RWPE2 (cell line): ENCODE results near the gene ACAP3.
A peak's percentile ranks its signal among the peaks of the same experiment; 100 is the strongest.

Experiments used
- ATAC-seq: fragments of 200-7000 bp; cut with Tn5 transposase; 3 replicates; pipeline ENCODE4 v1.9.1; 2021; ENCODE audit warnings: low read depth
- DNase-seq: peaks from one replicate; pipeline ENCODE4 v3.0.0-alpha.2; 2020; ENCODE audit warnings: low spot score
- H3K27ac ChIP-seq: fragments of 450-650 bp; 2 replicates; pipeline ENCODE4 v1.5.1; 2017; ENCODE audit warnings: mild to moderate bottlenecking; ENCODE audit not compliant: poor library complexity, severe bottlenecking
- H3K27me3 ChIP-seq: fragments of 250-450 bp; sonication (Bioruptor Pico); 2 replicates; pipeline ENCODE4 v1.5.1; 2021; ENCODE audit warnings: mild to moderate bottlenecking, moderate library complexity; ENCODE audit not compliant: insufficient read depth, poor library complexity, severe bottlenecking
- H3K36me3 ChIP-seq: fragments of 250-450 bp; sonication (Bioruptor Pico); 2 replicates; pipeline ENCODE4 v1.5.1; 2020; ENCODE audit warnings: low read depth, mild to moderate bottlenecking, moderate library complexity
- H3K4me1 ChIP-seq: fragments of 250-450 bp; sonication (Bioruptor Pico); 2 replicates; pipeline ENCODE4 v1.5.1; 2021; ENCODE audit warnings: mild to moderate bottlenecking, moderate library complexity; ENCODE audit not compliant: insufficient read depth, poor library complexity, severe bottlenecking
- H3K4me3 ChIP-seq: fragments of 250-450 bp; sonication (Bioruptor Pico); 2 replicates; pipeline ENCODE4 v1.5.1; 2021; ENCODE audit warnings: mild to moderate bottlenecking, moderate library complexity; ENCODE audit not compliant: severe bottlenecking
- H3K9me3 ChIP-seq: fragments of 250-450 bp; sonication (Bioruptor Pico); 2 replicates; pipeline ENCODE4 v1.5.1; 2021; ENCODE audit warnings: mild to moderate bottlenecking, moderate library complexity; ENCODE audit not compliant: severe bottlenecking
- TF ChIP-seq, protein P1 (sequence below): fragments of 450-650 bp; IDR thresholded peaks from one replicate; pipeline ENCODE4 v1.5.1; 2017; ENCODE audit warnings: mild to moderate bottlenecking, moderate library complexity; ENCODE audit not compliant: poor library complexity, severe bottlenecking

Gene ACAP3

DNA sequence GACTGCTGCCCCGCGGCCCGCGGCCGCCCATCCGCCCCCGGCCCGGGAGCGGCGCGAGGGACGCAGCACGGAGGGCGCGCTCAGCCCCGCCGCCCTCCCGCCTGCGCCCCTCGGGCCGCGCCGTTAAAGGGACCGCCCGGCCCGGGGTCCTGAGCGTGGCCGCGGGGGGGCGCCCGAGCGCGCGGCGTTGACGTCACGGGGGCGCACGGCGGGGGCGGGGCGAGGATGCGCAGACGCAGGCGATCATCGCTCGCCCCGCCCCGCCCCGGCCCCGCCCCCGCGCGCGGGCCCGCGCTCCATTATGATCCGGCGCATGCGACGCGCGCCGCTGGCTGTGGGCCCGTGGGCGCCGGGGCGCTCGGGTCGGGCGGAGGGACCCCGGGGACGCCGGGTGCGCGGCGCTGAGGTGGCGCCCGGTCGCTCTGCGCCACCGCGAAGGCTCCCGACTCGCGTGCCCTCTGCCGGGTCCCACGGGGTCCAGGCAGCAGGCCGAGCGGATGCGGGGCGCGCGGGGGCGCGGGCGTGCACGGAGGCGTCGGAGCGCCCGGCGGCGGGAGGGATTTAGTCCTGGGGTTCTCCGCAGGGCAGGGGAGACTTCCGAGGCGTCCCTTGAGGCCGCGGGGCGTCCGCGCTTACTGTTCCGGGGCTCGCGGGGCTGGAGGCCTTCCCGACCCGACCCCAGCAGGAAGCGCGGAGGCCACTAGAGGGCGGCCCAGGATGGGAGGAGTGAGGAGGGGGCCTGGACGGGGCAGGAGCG is 41.7 kb upstream of the ACAP3 start, which contains the start of gene DVL1:
TSS of gene DVL1 (minus strand) at position 163 of the 757 bp plus-strand sequence. CDS start 353 bp downstream, outside the sequence.
- peak within 1 kb of the TSS; percentile 90 for H3K4me3 ChIP-seq
- DNase-seq (no peak), ATAC-seq (no peak)
- no peaks in the 10 kb centered on the region for H3K27me3 ChIP-seq
- peaks cover 23% of the 10 kb centered on the region for H3K4me1 ChIP-seq
- no peaks in the 10 kb centered on the region for H3K36me3 ChIP-seq
- H3K9me3 ChIP-seq, result no peaks in the 10 kb centered on the region
- peak within 1 kb of the TSS; percentile 98 for H3K27ac ChIP-seq
- TF ChIP-seq, protein P1, sequence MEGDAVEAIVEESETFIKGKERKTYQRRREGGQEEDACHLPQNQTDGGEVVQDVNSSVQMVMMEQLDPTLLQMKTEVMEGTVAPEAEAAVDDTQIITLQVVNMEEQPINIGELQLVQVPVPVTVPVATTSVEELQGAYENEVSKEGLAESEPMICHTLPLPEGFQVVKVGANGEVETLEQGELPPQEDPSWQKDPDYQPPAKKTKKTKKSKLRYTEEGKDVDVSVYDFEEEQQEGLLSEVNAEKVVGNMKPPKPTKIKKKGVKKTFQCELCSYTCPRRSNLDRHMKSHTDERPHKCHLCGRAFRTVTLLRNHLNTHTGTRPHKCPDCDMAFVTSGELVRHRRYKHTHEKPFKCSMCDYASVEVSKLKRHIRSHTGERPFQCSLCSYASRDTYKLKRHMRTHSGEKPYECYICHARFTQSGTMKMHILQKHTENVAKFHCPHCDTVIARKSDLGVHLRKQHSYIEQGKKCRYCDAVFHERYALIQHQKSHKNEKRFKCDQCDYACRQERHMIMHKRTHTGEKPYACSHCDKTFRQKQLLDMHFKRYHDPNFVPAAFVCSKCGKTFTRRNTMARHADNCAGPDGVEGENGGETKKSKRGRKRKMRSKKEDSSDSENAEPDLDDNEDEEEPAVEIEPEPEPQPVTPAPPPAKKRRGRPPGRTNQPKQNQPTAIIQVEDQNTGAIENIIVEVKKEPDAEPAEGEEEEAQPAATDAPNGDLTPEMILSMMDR, result peak; percentile 63

DNA sequence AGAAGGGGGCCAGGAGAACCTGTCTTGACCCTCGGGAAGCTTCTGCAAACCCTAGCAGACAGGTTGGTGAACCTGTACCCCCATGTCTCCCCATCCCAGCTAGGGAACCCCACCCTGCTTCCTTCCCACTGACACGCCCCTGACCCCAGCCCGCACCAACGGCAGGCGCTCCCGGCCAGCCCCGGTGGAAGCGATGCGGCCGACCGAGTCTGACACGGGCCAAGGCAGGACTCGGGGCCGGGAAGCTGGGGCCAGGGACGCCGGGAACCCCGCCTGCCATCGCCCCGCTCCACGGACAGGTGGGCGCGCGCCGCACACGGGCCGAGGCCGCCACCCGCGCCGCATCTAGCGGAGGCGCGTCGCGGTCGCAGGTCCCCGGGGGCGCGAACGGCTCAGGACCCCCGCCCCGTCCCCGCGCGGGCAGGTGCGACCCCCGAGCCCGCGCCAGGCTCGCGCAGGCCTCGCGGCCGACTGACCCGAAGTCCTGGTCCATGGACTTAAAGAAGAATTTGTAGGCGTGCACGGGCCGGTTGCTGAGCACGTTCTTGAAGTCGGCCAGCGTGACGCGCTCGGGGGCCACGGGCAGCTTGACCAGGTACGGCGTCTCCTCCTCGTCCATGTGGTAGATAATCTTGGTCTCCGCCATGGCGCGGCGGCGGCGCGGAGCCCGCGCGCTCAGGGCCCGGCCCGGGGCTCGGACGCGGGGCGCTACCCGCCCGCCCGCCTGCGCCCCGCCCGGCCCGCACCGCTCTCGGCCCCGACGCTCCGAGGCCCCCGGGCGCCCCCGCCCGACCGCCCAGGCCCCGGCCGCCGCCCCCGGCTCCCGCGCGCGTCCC is 40.9 kb upstream of the ACAP3 start:
- H3K4me1 ChIP-seq, result peaks cover 26% of the 10 kb centered on the region
- peak; percentile 73 for DNase-seq
- no peaks in the 10 kb centered on the region for H3K36me3 ChIP-seq
- peak overlapping the region; percentile 98 for H3K27ac ChIP-seq
- ATAC-seq, result no peak
- TF ChIP-seq, protein P1, result no peak
- no peaks in the 10 kb centered on the region for H3K27me3 ChIP-seq
- peak overlapping the region; percentile 90 for H3K4me3 ChIP-seq
- H3K9me3 ChIP-seq, result no peaks in the 10 kb centered on the region

DNA sequence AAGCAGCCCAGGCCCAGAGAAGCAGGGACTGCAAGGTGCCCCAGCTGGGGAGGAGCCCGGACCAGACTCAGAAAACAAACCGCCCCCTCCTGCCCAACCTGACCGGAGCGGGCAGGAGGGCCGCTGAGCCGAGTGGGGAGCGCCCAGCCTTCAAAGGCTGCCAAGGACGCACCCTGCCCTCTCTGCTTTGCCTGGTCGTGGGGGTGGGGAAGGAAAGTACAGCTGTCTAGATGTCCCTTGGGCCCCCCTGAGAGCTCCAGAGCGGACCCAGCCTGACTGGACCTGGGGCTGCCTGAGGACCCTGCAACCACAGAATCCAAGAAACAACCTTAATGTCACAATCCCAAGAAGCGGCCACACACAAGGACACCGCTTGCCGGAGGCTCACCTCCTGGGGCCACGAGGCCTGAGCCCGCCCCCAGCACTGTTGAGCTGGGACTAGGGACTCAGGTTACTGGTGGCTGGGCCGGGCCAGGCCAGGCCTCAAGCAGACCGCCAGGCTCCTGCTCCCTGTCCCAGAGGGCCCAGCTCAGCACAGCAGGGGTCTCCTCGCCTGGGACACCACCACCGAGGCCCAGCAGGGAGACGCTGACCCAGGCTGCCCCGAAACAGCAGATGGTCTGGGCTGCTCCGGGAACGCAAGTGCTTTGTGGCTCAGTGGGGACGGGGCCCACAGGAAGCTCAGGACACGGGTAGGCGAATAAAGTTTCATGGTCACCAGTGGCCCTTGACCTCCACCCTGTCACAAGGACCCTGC is 40.1 kb upstream of the ACAP3 start:
- peak; percentile 71 for DNase-seq
- H3K9me3 ChIP-seq, result no peaks in the 10 kb centered on the region
- peaks cover 26% of the 10 kb centered on the region for H3K4me1 ChIP-seq
- no peaks in the 10 kb centered on the region for H3K27me3 ChIP-seq
- peak; percentile 15 for ATAC-seq
- TF ChIP-seq, protein P1, result no peak
- peak overlapping the region; percentile 98 for H3K27ac ChIP-seq
- peak overlapping the region; percentile 90 for H3K4me3 ChIP-seq
- no peaks in the 10 kb centered on the region for H3K36me3 ChIP-seq

DNA sequence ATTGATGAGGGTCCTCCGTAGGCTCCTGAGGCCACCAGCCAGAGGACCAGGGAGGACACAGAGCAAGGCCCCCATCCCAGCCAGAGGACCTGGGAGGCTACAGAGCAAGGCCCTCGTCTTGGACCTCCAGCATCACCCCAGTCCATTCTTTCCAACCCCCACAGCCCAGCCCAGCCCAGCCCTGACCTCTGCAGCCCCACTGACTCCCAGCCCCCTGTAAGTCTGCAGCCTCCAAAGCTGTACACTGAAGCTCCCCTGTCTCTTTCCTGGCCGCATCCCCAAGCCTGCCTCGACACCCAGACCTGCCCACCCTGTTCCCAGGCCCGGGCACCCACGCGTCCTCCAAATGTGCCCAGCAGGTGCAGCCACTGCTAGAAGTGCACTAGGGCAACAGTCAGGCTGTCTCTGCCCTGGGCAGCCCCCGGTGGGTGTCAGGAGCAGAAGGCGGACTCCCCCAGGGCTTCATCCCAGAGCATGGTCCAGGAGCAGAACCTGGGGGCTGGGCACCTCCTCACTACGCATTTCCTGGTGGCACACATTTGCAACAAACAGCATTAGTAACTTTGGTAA is 39.4 kb upstream of the ACAP3 start:
- Histone ChIP-seq H3K4me3 (peak overlapping the region; percentile 90), H3K36me3 (no peaks in the 10 kb centered on the region), H3K4me1 (peaks cover 26% of the 10 kb centered on the region), H3K27ac (peak overlapping the region; percentile 98), H3K27me3 (no peaks in the 10 kb centered on the region), H3K9me3 (no peaks in the 10 kb centered on the region)
- DNase-seq, result peak; percentile 55
- no peak for ATAC-seq
- TF ChIP-seq, protein P1, result no peak
